Suprapubic skin (tissue), 4 donors: ENCODE data around the gene IL17F.

ENCODE experiments used
- EP300 ChIP-seq: sonication (generic); formaldehyde crosslinking; IDR thresholded peaks from one replicate; pipeline ENCODE4 v1.6.1; 2017; ENCODE audit warnings: antibody characterized with exemption
- POLR2AphosphoS5 ChIP-seq, 3 donors: sonication (generic); formaldehyde crosslinking; IDR thresholded peaks; one replicate each; pipeline ENCODE4 v1.6.1; 2017; ENCODE audit warnings: antibody characterized with exemption in 3 of 3
- TF ChIP-seq, protein P1 (sequence below), 2 donors: fragments of 200-600 bp in 1 of 2; fragments of 450-650 bp in 1 of 2; sonication (generic) in 1 of 2; IDR thresholded peaks; one replicate each; pipeline ENCODE4 v1.5.1; 2016 to 2019; ENCODE audit warnings: antibody characterized with exemption in 2 of 2, mild to moderate bottlenecking in 1 of 2, moderate library complexity in 1 of 2

DNA sequence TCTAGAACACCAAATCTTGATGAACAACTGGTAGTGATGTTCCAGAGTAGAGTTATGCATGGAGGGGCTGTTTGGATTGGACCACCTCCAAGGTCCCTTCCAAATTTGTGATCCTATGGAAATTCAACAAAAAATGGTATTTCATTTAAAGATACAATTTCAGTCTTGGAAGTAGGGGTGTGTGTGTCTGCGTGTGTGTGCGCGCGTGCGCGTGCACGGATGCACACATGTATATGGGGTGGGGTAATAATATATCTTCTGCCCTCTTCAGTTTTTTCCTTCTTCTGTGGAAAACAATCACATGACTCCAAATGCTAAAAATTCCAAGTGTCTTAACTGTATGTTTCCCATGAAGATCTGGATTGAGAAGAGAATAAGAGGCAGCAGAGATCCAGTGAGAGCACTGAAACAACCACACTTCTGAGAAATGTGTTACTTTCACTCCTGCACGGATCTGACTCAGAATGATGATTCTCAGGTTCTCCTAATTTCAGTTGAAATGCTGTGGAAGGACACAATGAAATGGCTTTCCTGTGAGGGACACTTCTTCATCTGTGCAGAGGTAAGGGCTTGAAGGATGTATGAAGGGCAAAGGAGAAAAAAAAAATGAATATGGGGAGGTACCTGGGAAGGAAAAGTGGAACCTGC, 10.6 kb upstream of the IL17F start:
- TF ChIP-seq, protein P1, sequence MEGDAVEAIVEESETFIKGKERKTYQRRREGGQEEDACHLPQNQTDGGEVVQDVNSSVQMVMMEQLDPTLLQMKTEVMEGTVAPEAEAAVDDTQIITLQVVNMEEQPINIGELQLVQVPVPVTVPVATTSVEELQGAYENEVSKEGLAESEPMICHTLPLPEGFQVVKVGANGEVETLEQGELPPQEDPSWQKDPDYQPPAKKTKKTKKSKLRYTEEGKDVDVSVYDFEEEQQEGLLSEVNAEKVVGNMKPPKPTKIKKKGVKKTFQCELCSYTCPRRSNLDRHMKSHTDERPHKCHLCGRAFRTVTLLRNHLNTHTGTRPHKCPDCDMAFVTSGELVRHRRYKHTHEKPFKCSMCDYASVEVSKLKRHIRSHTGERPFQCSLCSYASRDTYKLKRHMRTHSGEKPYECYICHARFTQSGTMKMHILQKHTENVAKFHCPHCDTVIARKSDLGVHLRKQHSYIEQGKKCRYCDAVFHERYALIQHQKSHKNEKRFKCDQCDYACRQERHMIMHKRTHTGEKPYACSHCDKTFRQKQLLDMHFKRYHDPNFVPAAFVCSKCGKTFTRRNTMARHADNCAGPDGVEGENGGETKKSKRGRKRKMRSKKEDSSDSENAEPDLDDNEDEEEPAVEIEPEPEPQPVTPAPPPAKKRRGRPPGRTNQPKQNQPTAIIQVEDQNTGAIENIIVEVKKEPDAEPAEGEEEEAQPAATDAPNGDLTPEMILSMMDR (IDR thresholded peaks at IDR 0.05) = no peak
- TF ChIP-seq POLR2AphosphoS5 (IDR thresholded peaks at IDR 0.05) (no peak), EP300 (no peak)
